WTC11 (cell line): Measurements from ENCODE around the gene IL20. TPM values are rescaled to one million over a fixed set of nuclear protein-coding genes. Genes with fewer than 3 reads are reported as not detected.

ENCODE experiments used
- ATAC-seq: fragments of 200-7000 bp; cut with Tn5 transposase; 2 replicates; pipeline ENCODE4 v1.10.0; 2021; ENCODE audit warnings: mild to moderate bottlenecking, moderate library complexity
- CTCF ChIA-PET: fragments of 300-600 bp; sonication (Branson Sonifier 250); formaldehyde crosslinking; loops from one replicate; lab custom pipeline; 2021; ENCODE audit warnings: antibody characterized with exemption; lab: Charles Lee
- POLR2A ChIA-PET: fragments of 350-600 bp; sonication (Branson Sonifier 250); formaldehyde crosslinking; loops from one replicate; lab custom pipeline; 2021; ENCODE audit warnings: antibody characterized with exemption; lab: Charles Lee
- DNase-seq: peaks from one replicate; pipeline ENCODE4 v3.0.0; 2021; ENCODE audit warnings: low spot score
- H3K27ac Mint-ChIP-seq: 2 replicates; pipeline ENCODE4 v1.8.0; 2021; ENCODE audit warnings: mixed read lengths
- H3K27me3 Mint-ChIP-seq: 2 replicates; pipeline ENCODE4 v1.8.0; 2021; ENCODE audit warnings: low read depth, mild to moderate bottlenecking, moderate library complexity, mixed read lengths
- H3K36me3 Mint-ChIP-seq: 2 replicates; pipeline ENCODE4 v1.8.0; 2021; ENCODE audit warnings: mixed read lengths
- H3K4me1 Mint-ChIP-seq: 2 replicates; pipeline ENCODE4 v1.8.0; 2022; ENCODE audit warnings: mixed read lengths
- H3K4me3 Mint-ChIP-seq: 2 replicates; pipeline ENCODE4 v1.8.0; 2021; ENCODE audit warnings: mild to moderate bottlenecking, moderate library complexity, mixed read lengths
- H3K9me3 Mint-ChIP-seq: 2 replicates; pipeline ENCODE4 v1.8.0; 2021; ENCODE audit warnings: mixed read lengths
- ARID4B ChIP-seq: sonication (generic); formaldehyde crosslinking; IDR thresholded peaks from 2 replicates; pipeline ENCODE4 v1.8.0; 2023; ENCODE audit warnings: missing genetic modification reagents, mild to moderate bottlenecking, borderline replicate concordance
- CREB1 ChIP-seq: sonication (generic); formaldehyde crosslinking; IDR thresholded peaks from 2 replicates; pipeline ENCODE4 v1.8.0; 2023; ENCODE audit warnings: mild to moderate bottlenecking, missing genetic modification reagents
- E2F5 ChIP-seq: sonication (generic); formaldehyde crosslinking; IDR thresholded peaks from 2 replicates; pipeline ENCODE4 v1.8.1; 2022; ENCODE audit warnings: mild to moderate bottlenecking, moderate library complexity, missing genetic modification reagents
- GABPB1 ChIP-seq: sonication (generic); formaldehyde crosslinking; IDR thresholded peaks from 2 replicates; pipeline ENCODE4 v1.8.1; 2023; ENCODE audit warnings: mild to moderate bottlenecking, missing genetic modification reagents
- JAZF1 ChIP-seq: fragments of 250-450 bp; sonication (Bioruptor Pico); IDR thresholded peaks from 2 replicates; pipeline ENCODE4 v1.9.0; 2021; ENCODE audit warnings: moderate library complexity, mild to moderate bottlenecking, inconsistent platforms
- MAX ChIP-seq: sonication (generic); formaldehyde crosslinking; IDR thresholded peaks from 2 replicates; pipeline ENCODE4 v1.8.0; 2022; ENCODE audit warnings: mild to moderate bottlenecking, missing genetic modification reagents
- NR3C1 ChIP-seq: sonication (generic); formaldehyde crosslinking; conservative IDR thresholded peaks from 2 replicates; pipeline ENCODE4 v1.8.1; 2023; ENCODE audit warnings: low read depth, mild to moderate bottlenecking, missing genetic modification reagents
- RELA ChIP-seq: sonication (generic); formaldehyde crosslinking; IDR thresholded peaks from 2 replicates; pipeline ENCODE4 v1.8.1; 2022; ENCODE audit warnings: missing genetic modification reagents, mild to moderate bottlenecking, borderline replicate concordance
- SMAD3 ChIP-seq: sonication (generic); formaldehyde crosslinking; IDR thresholded peaks from 2 replicates; pipeline ENCODE4 v1.8.0; 2022; ENCODE audit warnings: missing genetic modification reagents, mild to moderate bottlenecking, borderline replicate concordance
- SOX15 ChIP-seq: fragments of 250-450 bp; sonication (Bioruptor Pico); IDR thresholded peaks from 2 replicates; pipeline ENCODE4 v1.9.0; 2021; ENCODE audit warnings: mild to moderate bottlenecking
- SP1 ChIP-seq: sonication (generic); formaldehyde crosslinking; conservative IDR thresholded peaks from 2 replicates; pipeline ENCODE4 v1.8.1; 2022; ENCODE audit warnings: missing genetic modification reagents
- TCF7 ChIP-seq: sonication (generic); formaldehyde crosslinking; IDR thresholded peaks from 2 replicates; pipeline ENCODE4 v1.8.0; 2022; ENCODE audit warnings: mild to moderate bottlenecking, low read depth, missing genetic modification reagents, moderate library complexity
- TEAD1 ChIP-seq: sonication (generic); formaldehyde crosslinking; IDR thresholded peaks from 2 replicates; pipeline ENCODE4 v1.8.0; 2022; ENCODE audit warnings: mild to moderate bottlenecking, missing genetic modification reagents
- TP53 ChIP-seq: sonication (generic); formaldehyde crosslinking; IDR thresholded peaks from 2 replicates; pipeline ENCODE4 v1.8.1; 2023; ENCODE audit warnings: mild to moderate bottlenecking, missing genetic modification reagents
- USF2 ChIP-seq: sonication (generic); formaldehyde crosslinking; IDR thresholded peaks from 2 replicates; pipeline ENCODE4 v1.8.1; 2023; ENCODE audit warnings: mild to moderate bottlenecking, missing genetic modification reagents, moderate library complexity
- ZNF232 ChIP-seq: sonication (generic); formaldehyde crosslinking; IDR thresholded peaks from 2 replicates; pipeline ENCODE4 v1.8.0; 2022; ENCODE audit warnings: mild to moderate bottlenecking, missing genetic modification reagents
- ZNF263 ChIP-seq: sonication (generic); formaldehyde crosslinking; IDR thresholded peaks from 2 replicates; pipeline ENCODE4 v1.8.1; 2022; ENCODE audit warnings: low read depth, mild to moderate bottlenecking, moderate library complexity, missing genetic modification reagents
- ZNF317 ChIP-seq: sonication (generic); formaldehyde crosslinking; IDR thresholded peaks from 2 replicates; pipeline ENCODE4 v1.8.1; 2023; ENCODE audit warnings: low read depth, mild to moderate bottlenecking, moderate library complexity, missing genetic modification reagents, borderline replicate concordance
- ZNF396 ChIP-seq: fragments of 250-450 bp; sonication (Bioruptor Pico); IDR thresholded peaks from 2 replicates; pipeline ENCODE4 v1.8.0; 2021; ENCODE audit warnings: mild to moderate bottlenecking, moderate library complexity, borderline replicate concordance
- ZNF423 ChIP-seq: fragments of 250-450 bp; sonication (Bioruptor Pico); IDR thresholded peaks from 2 replicates; pipeline ENCODE4 v2.1.2; 2022; ENCODE audit warnings: mild to moderate bottlenecking, moderate library complexity
- total RNA-seq: library from RNA; stranded (reverse); gene quantifications from 3 replicates; pipeline ENCODE4 v1.2.3, GENCODE V29; 2021

The IL20 gene
- total RNA-seq, 1 experiment from 2014 or later = not detected

GRCh38 chr1:206847946-206848345 is 17.5 kb upstream of the IL20 start:
- H3K27me3 Mint-ChIP-seq = peaks cover 14% of the 10 kb centered on the region
- H3K9me3 Mint-ChIP-seq = peaks cover 25% of the 10 kb centered on the region
- ATAC-seq (no peak), DNase-seq (no peak)
- no peak overlapping the region for H3K4me3 Mint-ChIP-seq
- no peaks in the 10 kb centered on the region for H3K4me1 Mint-ChIP-seq
- POLR2A ChIA-PET = interaction anchor here (0.7 kb wide), 1 partner anchor 79 kb away, joined by 3 read pairs; no protein-coding TSS in a partner anchor
- H3K27ac Mint-ChIP-seq = no peak overlapping the region
- CTCF ChIA-PET = no interaction called here
- no peaks in the 10 kb centered on the region for H3K36me3 Mint-ChIP-seq
- TF ChIP-seq SOX15 (no peak), MAX (CRISPR knock-in tag) (no peak), JAZF1 (CRISPR knock-in tag) (no peak), ZNF317 (no peak), SMAD3 (CRISPR knock-in tag) (no peak), CREB1 (CRISPR knock-in tag) (no peak), GABPB1 (CRISPR knock-in tag) (no peak), SP1 (CRISPR knock-in tag) (no peak), ZNF263 (CRISPR knock-in tag) (no peak), TCF7 (CRISPR knock-in tag) (no peak)

GRCh38 chr1:206850401-206850800 is 15.0 kb upstream of the IL20 start:
- no peak for DNase-seq
- peaks cover 15% of the 10 kb centered on the region for H3K27me3 Mint-ChIP-seq
- POLR2A ChIA-PET = no interaction called here
- peaks cover 2% of the 10 kb centered on the region; the same call in 1 of the 2 replicates for H3K4me1 Mint-ChIP-seq
- TF ChIP-seq ZNF232 (CRISPR knock-in tag) (no peak), USF2 (CRISPR knock-in tag) (no peak), TP53 (CRISPR knock-in tag) (no peak), RELA (no peak), ZNF396 (CRISPR knock-in tag) (no peak), E2F5 (no peak), TEAD1 (no peak), NR3C1 (CRISPR knock-in tag) (no peak), ZNF423 (no peak), ARID4B (CRISPR knock-in tag) (no peak)
- TF ChIP-seq, all 79 proteins: peak for 0
- Mint-ChIP-seq H3K4me3 (no peak overlapping the region), H3K27ac (no peak overlapping the region), H3K9me3 (peaks cover 40% of the 10 kb centered on the region), H3K36me3 (no peaks in the 10 kb centered on the region)
- no peak for ATAC-seq
- CTCF ChIA-PET = no interaction called here
